Measurements from ENCODE around the gene HHAT.

Gene HHAT

GRCh38 chr1:210499956-210500355, 171.3 kb downstream of the HHAT start:
- TF ChIP-seq CTCF (IDR thresholded peaks at IDR 0.05; ENCODE audit: unreplicated experiment in 3 of 3) = no peak
- peaks cover 18% of the 10 kb centered on the region for H3K4me1 Mint-ChIP-seq
- H3K36me3 Mint-ChIP-seq (ENCODE audit: low read depth) = no peaks in the 10 kb centered on the region
- no peak overlapping the region for H3K27ac Mint-ChIP-seq
- H3K27me3 Mint-ChIP-seq (ENCODE audit: low read depth) = peaks cover 4% of the 10 kb centered on the region
- H3K9me3 Mint-ChIP-seq = no peaks in the 10 kb centered on the region
- no peak overlapping the region for H3K4me3 Mint-ChIP-seq

DNA sequence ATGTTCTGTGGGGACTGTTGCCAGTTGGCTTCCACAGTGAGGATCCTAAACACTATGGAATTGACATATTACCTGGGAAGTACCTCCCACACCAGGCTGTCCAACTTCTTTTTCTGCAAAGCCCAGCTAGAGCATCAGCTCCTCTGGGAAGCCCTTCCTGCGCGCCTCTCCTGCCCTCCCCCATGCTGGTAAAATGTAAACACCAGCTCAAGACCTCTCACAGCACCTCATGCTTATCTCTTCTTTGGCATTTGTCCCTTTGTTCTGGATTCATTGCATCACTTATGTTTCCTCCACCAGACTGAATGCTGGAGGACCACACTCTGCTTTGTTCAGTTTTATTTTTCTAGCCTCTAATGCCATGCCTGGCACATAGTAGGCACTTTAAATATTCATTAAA, 172.1 kb downstream of the HHAT start:
- Mint-ChIP-seq H3K27me3 (ENCODE audit: low read depth) (peaks cover 4% of the 10 kb centered on the region), H3K27ac (no peak overlapping the region), H3K4me1 (peaks cover 25% of the 10 kb centered on the region), H3K9me3 (no peaks in the 10 kb centered on the region), H3K36me3 (ENCODE audit: low read depth) (no peaks in the 10 kb centered on the region), H3K4me3 (no peak overlapping the region)
- no peak for TF ChIP-seq CTCF (IDR thresholded peaks at IDR 0.05; ENCODE audit: unreplicated experiment in 3 of 3)

DNA sequence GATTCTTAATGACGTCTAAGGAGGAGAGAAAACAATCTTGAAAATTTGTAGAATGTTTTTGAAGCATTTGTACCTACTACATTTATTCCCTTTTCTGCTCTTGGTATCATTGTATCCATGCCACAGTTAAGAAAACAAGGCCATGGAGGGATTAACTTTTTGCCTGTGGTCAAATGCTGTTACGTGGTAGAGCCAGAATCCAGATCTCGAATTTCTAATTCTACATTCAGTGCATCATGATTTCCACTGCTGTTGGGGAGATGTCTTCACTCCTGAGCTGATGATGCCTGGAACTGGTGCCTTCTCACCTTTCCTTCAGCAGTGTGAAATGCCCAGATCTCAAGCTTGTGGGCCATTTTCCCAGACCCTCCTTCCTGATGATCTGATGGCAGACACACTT, 175.6 kb downstream of the HHAT start:
- Mint-ChIP-seq H3K27ac (no peak overlapping the region), H3K27me3 (ENCODE audit: low read depth) (peaks cover 3% of the 10 kb centered on the region), H3K36me3 (ENCODE audit: low read depth) (no peaks in the 10 kb centered on the region), H3K4me3 (no peak overlapping the region), H3K9me3 (no peaks in the 10 kb centered on the region), H3K4me1 (peaks cover 25% of the 10 kb centered on the region)
- TF ChIP-seq CTCF (IDR thresholded peaks at IDR 0.05; ENCODE audit: unreplicated experiment in 3 of 3) = no peak

DNA sequence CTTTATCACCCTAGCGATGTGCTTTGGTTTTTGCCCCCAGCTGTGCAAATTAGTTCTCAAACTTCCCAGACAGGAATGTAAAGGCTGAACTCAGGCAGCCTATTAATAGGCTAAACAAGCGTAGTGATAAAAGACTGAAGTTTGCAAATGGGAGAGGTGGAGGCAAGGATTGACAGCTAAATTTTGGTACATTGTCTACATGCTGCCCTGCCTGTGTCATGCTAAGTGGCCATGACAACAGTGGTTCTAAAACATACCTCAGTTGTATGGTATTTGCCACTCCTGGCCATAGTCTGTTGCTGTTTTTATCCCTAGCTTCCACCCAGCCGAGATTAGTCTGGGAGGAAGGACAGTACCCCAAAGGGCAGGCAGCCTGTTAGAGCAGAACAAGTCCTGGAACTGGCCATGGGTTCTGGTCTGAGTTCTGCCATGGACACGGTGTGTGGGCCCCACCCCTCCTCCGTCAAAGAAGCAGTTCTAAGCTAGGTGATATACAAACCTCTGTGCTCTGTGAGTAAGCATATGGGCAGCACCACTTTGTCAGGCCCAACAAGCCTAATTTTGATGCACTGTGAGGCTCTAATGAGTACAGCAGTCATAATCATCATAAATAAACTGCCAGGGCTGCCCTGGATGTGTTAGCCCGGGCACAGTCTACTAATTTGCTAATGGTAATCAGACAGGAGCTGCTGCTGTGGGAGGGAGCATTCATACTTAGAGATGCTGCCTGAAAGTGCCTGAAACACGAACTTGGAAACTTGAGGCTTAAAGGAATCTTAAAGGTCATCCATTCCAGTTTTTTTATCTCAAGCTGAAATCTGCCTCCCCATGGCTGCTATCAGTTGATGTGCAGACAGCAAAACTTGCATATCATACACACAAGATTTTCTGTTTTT, 177.1 kb downstream of the HHAT start:
- Mint-ChIP-seq H3K27me3 (ENCODE audit: low read depth) (no peaks in the 10 kb centered on the region), H3K4me1 (peaks cover 11% of the 10 kb centered on the region), H3K4me3 (no peak overlapping the region), H3K9me3 (no peaks in the 10 kb centered on the region), H3K27ac (peak overlapping the region in 1 of 3 experiments; percentile 13), H3K36me3 (ENCODE audit: low read depth) (no peaks in the 10 kb centered on the region)
- no peak for TF ChIP-seq CTCF (IDR thresholded peaks at IDR 0.05; ENCODE audit: unreplicated experiment in 3 of 3)

DNA sequence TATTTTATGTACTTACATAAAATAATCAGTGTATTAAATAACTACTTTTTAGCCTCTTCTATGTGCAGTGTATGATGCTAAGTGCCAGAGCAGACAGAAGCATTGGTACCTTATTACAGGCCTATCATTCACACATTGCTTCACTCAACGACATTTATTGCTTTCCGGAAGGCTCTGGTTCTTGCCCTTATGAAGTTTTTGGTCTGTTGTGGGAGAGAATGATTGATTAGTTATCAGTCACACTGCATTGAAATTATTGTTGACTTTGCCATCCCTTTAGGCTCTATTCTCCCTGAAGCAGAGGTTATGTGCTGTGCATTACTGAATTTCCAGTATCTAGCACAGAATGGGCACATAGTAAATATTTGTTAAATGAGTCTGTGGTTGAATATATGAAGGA, 178.0 kb downstream of the HHAT start:
- Mint-ChIP-seq H3K4me3 (no peak overlapping the region), H3K36me3 (ENCODE audit: low read depth) (no peaks in the 10 kb centered on the region), H3K27me3 (ENCODE audit: low read depth) (no peaks in the 10 kb centered on the region), H3K4me1 (peaks cover 6% of the 10 kb centered on the region), H3K9me3 (no peaks in the 10 kb centered on the region), H3K27ac (no peak overlapping the region)
- no peak for TF ChIP-seq CTCF (IDR thresholded peaks at IDR 0.05; ENCODE audit: unreplicated experiment in 3 of 3)
